ENCODE data around the gene GIPC2. TPM values are rescaled to one million over a fixed set of nuclear protein-coding genes. Genes with fewer than 3 reads are reported as not detected.

The GIPC2 gene
- total and polyA plus RNA-seq, 2 donors (not counting 3 experiments of a cell fraction or from before 2014, with no cell fraction given) = 2.8 to 9.6 TPM

DNA sequence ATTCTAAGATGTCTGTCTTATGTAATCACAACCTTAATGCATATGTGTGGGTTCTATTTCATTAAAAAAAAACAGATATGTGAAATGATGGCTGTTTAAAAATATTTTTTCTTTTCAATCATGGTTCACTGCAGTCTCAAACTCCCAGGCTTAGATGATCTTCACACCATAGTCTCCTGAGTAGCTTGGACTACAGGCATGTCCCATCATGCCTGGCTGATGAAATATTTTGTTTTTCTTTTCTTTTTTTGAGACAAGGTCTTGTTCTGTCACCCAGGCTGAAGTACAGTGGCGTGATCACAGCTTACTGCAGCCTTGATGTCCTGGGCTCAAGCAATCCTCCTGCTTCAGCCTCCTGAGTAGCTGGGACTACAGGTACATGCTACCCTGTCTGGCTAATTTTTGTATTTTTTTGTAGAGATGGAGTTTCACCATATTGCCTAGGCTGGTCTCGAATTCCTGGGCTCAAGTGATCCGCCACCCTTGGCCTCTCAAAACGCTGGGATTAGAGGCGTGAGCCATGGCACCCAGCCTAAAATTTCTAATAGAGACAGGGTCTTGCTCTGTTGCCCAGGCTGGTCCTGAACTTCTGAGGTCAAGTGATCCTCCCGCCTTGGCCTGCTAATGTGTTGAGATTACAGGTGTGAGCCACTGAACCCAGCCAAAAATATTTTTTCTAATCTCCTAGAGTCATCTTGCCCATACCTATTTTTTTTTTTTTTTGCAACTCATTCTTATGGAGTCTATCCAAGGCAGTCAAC is 67.6 kb downstream of the GIPC2 start:
- CTCF ChIA-PET = interaction anchor here (1.3 to 3.1 kb wide), 19 partner anchors 10 to 166 kb away, joined by 3 to 250 read pairs (median 23); partner anchors contain the start of genes DNAJB4, FUBP1 and GIPC2
- Histone ChIP-seq H3K9me3 (replicated peaks; ENCODE audit: control insufficient read depth, insufficient read depth, low read length) (no peaks in the 10 kb centered on the region), H2AFZ (ENCODE audit: low read depth, low read length) (no peak overlapping the region), H3K9ac (replicated peaks; ENCODE audit: extremely low read depth, insufficient read depth, low read length) (no peak overlapping the region), H3K27ac (ENCODE audit: insufficient read depth, low read depth, low read length) (no peak overlapping the region), H3K27me3 (ENCODE audit: control insufficient read depth in 2 of 2, insufficient read depth in 2 of 2, low read length in 2 of 2) (no peaks in the 10 kb centered on the region), H3K9me1 (replicated peaks; ENCODE audit: control insufficient read depth, extremely low read depth, insufficient read depth, low read length) (no peaks in the 10 kb centered on the region), H3K4me1 (ENCODE audit: control insufficient read depth, extremely low read depth, insufficient read depth, low read length) (no peaks in the 10 kb centered on the region), H4K20me1 (replicated peaks; ENCODE audit: control insufficient read depth, extremely low read depth, insufficient read depth, low read length) (no peaks in the 10 kb centered on the region), H3K36me3 (ENCODE audit: control insufficient read depth in 2 of 2, extremely low read depth in 1 of 2, insufficient read depth in 2 of 2, low read length in 2 of 2) (no peaks in the 10 kb centered on the region), H3K4me2 (ENCODE audit: insufficient read depth, low read length) (no peak overlapping the region), H3K4me3 (replicated peaks in 1 of 3; ENCODE audit: insufficient read depth in 1 of 3, low read depth in 1 of 3, low read length in 3 of 3) (no peak overlapping the region), H3K79me2 (ENCODE audit: control insufficient read depth, insufficient read depth, low read length) (peaks cover 3% of the 10 kb centered on the region)
- intact Hi-C loops (cut with micrococcal nuclease) = loop anchor here (10.0 kb wide), 1 partner anchor 579 kb away; no protein-coding TSS in a partner anchor
- DNase-seq (ENCODE audit: low read depth, low spot score) = no peak
- dilution Hi-C loops (cut with MboI; ENCODE audit: extremely low pct_ligation_motif_present, low sequenced_read_pairs) = no loop called here
- BruUV-seq (replicated peaks) = no TSS peak
- TF ChIP-seq GATA2 (IDR thresholded peaks at IDR 0.05; ENCODE audit: insufficient read depth, insufficient read length, low read depth, low read length) (no peak), EZH2 (IDR thresholded peaks at IDR 0.05; ENCODE audit: borderline replicate concordance, low read depth, low read length, severe bottlenecking) (no peak), POLR2A (IDR thresholded peaks at IDR 0.05; ENCODE audit: low read depth, low read length) (no peak), JUN (IDR thresholded peaks at IDR 0.05; ENCODE audit: borderline replicate concordance, insufficient read depth, insufficient read length, low read depth) (no peak), FOS (IDR thresholded peaks at IDR 0.05; ENCODE audit: borderline replicate concordance, insufficient read depth, low read length) (no peak), MYC (IDR thresholded peaks at IDR 0.05; ENCODE audit: low read depth, low read length) (no peak), POLR2AphosphoS5 (IDR thresholded peaks at IDR 0.05; ENCODE audit: insufficient read depth, low read depth, low read length) (no peak)
- TF ChIP-seq, protein P1, sequence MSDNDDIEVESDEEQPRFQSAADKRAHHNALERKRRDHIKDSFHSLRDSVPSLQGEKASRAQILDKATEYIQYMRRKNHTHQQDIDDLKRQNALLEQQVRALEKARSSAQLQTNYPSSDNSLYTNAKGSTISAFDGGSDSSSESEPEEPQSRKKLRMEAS (IDR thresholded peaks at IDR 0.05; ENCODE audit: insufficient read depth, insufficient read length) = no peak
- TF ChIP-seq, protein P2, sequence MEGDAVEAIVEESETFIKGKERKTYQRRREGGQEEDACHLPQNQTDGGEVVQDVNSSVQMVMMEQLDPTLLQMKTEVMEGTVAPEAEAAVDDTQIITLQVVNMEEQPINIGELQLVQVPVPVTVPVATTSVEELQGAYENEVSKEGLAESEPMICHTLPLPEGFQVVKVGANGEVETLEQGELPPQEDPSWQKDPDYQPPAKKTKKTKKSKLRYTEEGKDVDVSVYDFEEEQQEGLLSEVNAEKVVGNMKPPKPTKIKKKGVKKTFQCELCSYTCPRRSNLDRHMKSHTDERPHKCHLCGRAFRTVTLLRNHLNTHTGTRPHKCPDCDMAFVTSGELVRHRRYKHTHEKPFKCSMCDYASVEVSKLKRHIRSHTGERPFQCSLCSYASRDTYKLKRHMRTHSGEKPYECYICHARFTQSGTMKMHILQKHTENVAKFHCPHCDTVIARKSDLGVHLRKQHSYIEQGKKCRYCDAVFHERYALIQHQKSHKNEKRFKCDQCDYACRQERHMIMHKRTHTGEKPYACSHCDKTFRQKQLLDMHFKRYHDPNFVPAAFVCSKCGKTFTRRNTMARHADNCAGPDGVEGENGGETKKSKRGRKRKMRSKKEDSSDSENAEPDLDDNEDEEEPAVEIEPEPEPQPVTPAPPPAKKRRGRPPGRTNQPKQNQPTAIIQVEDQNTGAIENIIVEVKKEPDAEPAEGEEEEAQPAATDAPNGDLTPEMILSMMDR (IDR thresholded peaks at IDR 0.05; ENCODE audit: extremely low read depth in 1 of 2, insufficient read depth in 1 of 2, low read depth in 1 of 2, low read length in 2 of 2) = no peak
- POLR2A ChIA-PET = interaction anchor here (0.7 to 2.7 kb wide), 4 partner anchors 9 to 135 kb away, joined by 3 to 35 read pairs (median 5); partner anchors contain the start of genes DNAJB4 and FUBP1
- no peak for FAIRE-seq
